Uterus (tissue), 4 donors: ENCODE data around the gene CIP2A. TPM values are rescaled to one million over a fixed set of nuclear protein-coding genes. Genes with fewer than 3 reads are reported as not detected.

Source experiments
- DNase-seq, 2 donors: peaks; one replicate each; pipeline ENCODE4 v3.0.0-alpha.2; 2019 to 2020
- H3K27ac ChIP-seq, 2 donors: fragments of 200-600 bp; sonication (generic); 1 replicate in 1 of 2; 2 replicates in 1 of 2; pipeline ENCODE4 v1.5.1; 2016 to 2018
- H3K27me3 ChIP-seq, 2 donors: fragments of 200-600 bp; sonication (generic); one replicate each; pipeline ENCODE4 v1.5.1; 2018 to 2019; ENCODE audit warnings: control low read depth in 1 of 2
- H3K36me3 ChIP-seq, 2 donors: fragments of 200-600 bp; sonication (generic); one replicate each; pipeline ENCODE4 v1.5.1; 2019; ENCODE audit warnings: control low read depth in 1 of 2
- H3K4me1 ChIP-seq, 2 donors: fragments of 200-600 bp; sonication (generic); one replicate each; pipeline ENCODE4 v1.5.1; 2018 to 2019; ENCODE audit warnings: control low read depth in 1 of 2
- H3K4me3 ChIP-seq, 2 donors: fragments of 200-600 bp; sonication (generic); 1 replicate in 1 of 2; 2 replicates in 1 of 2; pipeline ENCODE4 v1.5.1; 2018 to 2019; ENCODE audit warnings: mild to moderate bottlenecking in 1 of 2
- H3K9me3 ChIP-seq, 2 donors: fragments of 200-600 bp; sonication (generic); one replicate each; pipeline ENCODE4 v1.5.1; 2019; ENCODE audit warnings: control low read depth in 1 of 2
- CTCF ChIP-seq, 4 experiments: fragments of 200-600 bp in 2 of 4; fragments of 450-650 bp in 2 of 4; sonication (generic) in 2 of 4; IDR thresholded peaks; one replicate each; pipeline ENCODE4 v1.5.1; 2016 to 2019; ENCODE audit warnings: antibody characterized with exemption in 4 of 4, mild to moderate bottlenecking in 2 of 4, moderate library complexity in 1 of 4
- POLR2A ChIP-seq, 2 donors: fragments of 450-650 bp; IDR thresholded peaks; one replicate each; pipeline ENCODE4 v1.6.1; 2016; ENCODE audit warnings: antibody characterized with exemption in 2 of 2, mild to moderate bottlenecking in 1 of 2, moderate library complexity in 1 of 2
- intact Hi-C: fragments of 100-400 bp; cut with DNase I; formaldehyde crosslinking; loops from one replicate; pipeline ENCODE4 v1.15.1; 2023; ENCODE audit warnings: low total_unique reads
- total RNA-seq, 4 donors: library from RNA; depleted of rRNA in 3 of 4; stranded (reverse); fragments of >200 nt in 3 of 4; gene quantifications; one replicate each; pipeline versions ENCODE4 v1.1.0 to v1.2.4, GENCODE V29; 2014 to 2023
- donor health status: DM: yes; HTN: yes; CAD: no.

CIP2A gene
- total RNA-seq, 4 donors from 2014 or later = 3.3 to 31.5 (median 8.2) TPM; not detected in 1

DNA sequence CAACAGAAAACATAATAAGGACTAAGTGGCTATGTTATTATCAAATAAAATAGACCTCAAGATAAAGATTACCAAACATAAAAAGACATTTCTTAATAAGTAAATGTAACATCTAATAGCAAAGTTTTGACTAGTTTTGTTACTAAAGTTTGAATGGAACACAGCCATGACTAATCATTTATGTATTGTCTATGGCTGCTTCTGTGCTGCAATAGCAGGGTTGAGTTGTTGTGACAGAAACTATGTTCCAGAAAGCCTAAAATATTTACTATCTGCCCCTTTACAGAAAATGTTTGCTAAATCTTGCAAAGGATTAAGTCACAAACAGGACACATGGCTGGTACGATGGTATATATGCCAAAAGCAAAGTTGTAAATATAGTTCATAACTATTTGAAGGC lies 40.9 kb downstream of the CIP2A start:
- no peaks in the 10 kb centered on the region for H3K9me3 ChIP-seq
- H3K27ac ChIP-seq = no peak overlapping the region
- no peak for DNase-seq
- TF ChIP-seq POLR2A (IDR thresholded peaks at IDR 0.05) (no peak), CTCF (IDR thresholded peaks at IDR 0.05) (no peak)
- H3K36me3 ChIP-seq = no peaks in the 10 kb centered on the region
- intact Hi-C loops = no loop called here
- H3K4me1 ChIP-seq = no peaks in the 10 kb centered on the region
- H3K4me3 ChIP-seq = no peak overlapping the region
- H3K27me3 ChIP-seq = no peaks in the 10 kb centered on the region

GRCh38 chr3:108546692-108547091 lies 42.5 kb downstream of the CIP2A start:
- Histone ChIP-seq H3K36me3 (no peaks in the 10 kb centered on the region), H3K4me1 (no peaks in the 10 kb centered on the region), H3K4me3 (no peak overlapping the region), H3K9me3 (no peaks in the 10 kb centered on the region), H3K27me3 (no peaks in the 10 kb centered on the region), H3K27ac (no peak overlapping the region)
- intact Hi-C loops = no loop called here
- DNase-seq = no peak
- TF ChIP-seq CTCF (IDR thresholded peaks at IDR 0.05) (no peak), POLR2A (IDR thresholded peaks at IDR 0.05) (no peak)

GRCh38 chr3:108546247-108546646 lies 43.0 kb downstream of the CIP2A start:
- intact Hi-C loops = no loop called here
- no peaks in the 10 kb centered on the region for H3K4me1 ChIP-seq
- H3K27ac ChIP-seq = no peak overlapping the region
- H3K4me3 ChIP-seq = no peak overlapping the region
- TF ChIP-seq POLR2A (IDR thresholded peaks at IDR 0.05) = no peak
- no peak for TF ChIP-seq CTCF (IDR thresholded peaks at IDR 0.05)
- no peaks in the 10 kb centered on the region for H3K27me3 ChIP-seq
- no peaks in the 10 kb centered on the region for H3K36me3 ChIP-seq
- no peaks in the 10 kb centered on the region for H3K9me3 ChIP-seq
- no peak for DNase-seq

DNA sequence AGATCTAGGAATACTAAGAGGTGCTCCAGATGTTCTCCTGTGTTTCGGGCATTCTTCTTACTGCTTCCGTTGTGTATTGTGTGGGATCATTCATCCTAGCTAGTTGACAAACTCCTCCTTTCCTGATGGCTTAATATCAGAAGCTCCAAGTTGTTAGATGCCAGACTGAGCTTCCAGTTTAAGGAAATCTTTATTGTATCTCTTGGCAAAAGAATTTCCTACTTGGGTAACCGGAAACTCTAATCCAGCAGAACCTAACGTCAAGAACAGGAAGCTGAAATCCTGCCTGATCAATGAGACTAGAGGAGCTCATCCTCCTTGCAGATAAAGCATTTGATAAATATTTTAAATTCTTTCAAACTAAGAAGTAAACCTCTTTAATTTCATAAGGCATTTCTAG lies 51.2 kb downstream of the CIP2A start:
- Histone ChIP-seq H3K9me3 (no peaks in the 10 kb centered on the region), H3K36me3 (no peaks in the 10 kb centered on the region), H3K27me3 (no peaks in the 10 kb centered on the region), H3K4me1 (no peaks in the 10 kb centered on the region), H3K4me3 (no peak overlapping the region), H3K27ac (no peak overlapping the region)
- no peak for DNase-seq
- intact Hi-C loops = no loop called here
- TF ChIP-seq POLR2A (IDR thresholded peaks at IDR 0.05) = no peak
- no peak for TF ChIP-seq CTCF (IDR thresholded peaks at IDR 0.05)

GRCh38 chr3:108528459-108529252 lies 60.6 kb downstream of the CIP2A start:
- H3K27me3 ChIP-seq = no peaks in the 10 kb centered on the region
- no peak for DNase-seq
- no peaks in the 10 kb centered on the region for H3K36me3 ChIP-seq
- peaks cover 0 to 3% of the 10 kb centered on the region in 2 donors for H3K4me1 ChIP-seq
- TF ChIP-seq CTCF (IDR thresholded peaks at IDR 0.05) (no peak), POLR2A (IDR thresholded peaks at IDR 0.05) (no peak)
- intact Hi-C loops = no loop called here
- no peak overlapping the region for H3K4me3 ChIP-seq
- H3K27ac ChIP-seq = peak overlapping the region in 1 of 2 donors; percentile 6
- H3K9me3 ChIP-seq = no peaks in the 10 kb centered on the region
